Ishikawa (cell line): ENCODE data around the gene ANKRD55.
A peak's percentile ranks its signal among the peaks of the same experiment; 100 is the strongest.

Source experiments
- CEBPB ChIP-seq: IDR thresholded peaks from 2 replicates; pipeline ENCODE4 v1.6.1; 2012
- CREB1 ChIP-seq: IDR thresholded peaks from 2 replicates; pipeline ENCODE4 v1.6.1; 2012; ENCODE audit warnings: low read depth
- EGR1 ChIP-seq: IDR thresholded peaks from 2 replicates; pipeline ENCODE4 v1.6.1; 2012
- EP300 ChIP-seq: IDR thresholded peaks from 2 replicates; pipeline ENCODE4 v1.6.1; 2012; ENCODE audit warnings: borderline replicate concordance
- FOXM1 ChIP-seq: IDR thresholded peaks from 2 replicates; pipeline ENCODE4 v1.6.1; 2012; ENCODE audit warnings: low read depth, borderline replicate concordance
- MAX ChIP-seq: IDR thresholded peaks from 2 replicates; pipeline ENCODE4 v1.6.1; 2012
- NFIC ChIP-seq: IDR thresholded peaks from 2 replicates; pipeline ENCODE4 v1.6.1; 2012
- RAD21 ChIP-seq: IDR thresholded peaks from 2 replicates; pipeline ENCODE4 v1.6.1; 2012; ENCODE audit warnings: low read depth
- REST ChIP-seq: IDR thresholded peaks from 2 replicates; pipeline ENCODE4 v1.6.1; 2012; ENCODE audit warnings: low read depth, mild to moderate bottlenecking
- TAF1 ChIP-seq: IDR thresholded peaks from 2 replicates; pipeline ENCODE4 v1.6.1; 2012; ENCODE audit warnings: low read depth, mild to moderate bottlenecking
- TCF12 ChIP-seq: IDR thresholded peaks from 2 replicates; pipeline ENCODE4 v1.6.1; 2012; ENCODE audit warnings: low read depth
- TEAD4 ChIP-seq: IDR thresholded peaks from 2 replicates; pipeline ENCODE4 v1.6.1; 2012
- USF1 ChIP-seq: IDR thresholded peaks from 2 replicates; pipeline ENCODE4 v1.6.1; 2012
- YY1 ChIP-seq: IDR thresholded peaks from 2 replicates; pipeline ENCODE4 v1.6.1; 2012; ENCODE audit warnings: low read depth
- ZBTB7A ChIP-seq: IDR thresholded peaks from 2 replicates; pipeline ENCODE4 v1.6.1; 2012; ENCODE audit warnings: low read depth

The ANKRD55 gene

DNA sequence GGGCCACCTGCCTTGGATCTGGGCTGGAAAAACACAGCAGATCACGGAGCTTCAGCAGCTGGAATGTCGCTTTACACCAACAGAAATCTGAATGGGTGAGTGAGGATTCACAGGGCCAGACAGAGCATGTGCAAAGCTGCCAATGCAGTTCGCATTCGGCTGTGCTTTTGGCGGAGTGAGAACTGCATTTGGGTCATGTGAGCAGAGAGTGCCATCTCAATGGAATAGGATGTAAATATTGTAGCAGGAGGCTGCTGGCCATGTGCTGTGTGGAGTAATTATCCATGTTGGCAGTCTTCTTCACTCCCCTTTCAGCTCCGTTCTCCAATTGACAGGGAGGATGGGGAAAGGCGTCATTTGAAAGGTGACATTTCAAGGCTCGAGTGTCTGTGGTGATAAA is at the start of gene ANKRD55:
ANKRD55 (minus strand) TSS at position 101 of the 400 bp plus-strand sequence. CDS start 417 bp downstream, outside the sequence.
- TF ChIP-seq NFIC, result no peak
- TF ChIP-seq FOXM1, result no peak
- no peak for TF ChIP-seq EGR1
- TF ChIP-seq YY1, result no peak
- no peak for TF ChIP-seq TAF1
- no peak for TF ChIP-seq EP300
- TF ChIP-seq TCF12, result no peak
- no peak for TF ChIP-seq TEAD4
- TF ChIP-seq CEBPB, result no peak
- no peak for TF ChIP-seq MAX
- no peak for TF ChIP-seq CREB1
- no peak for TF ChIP-seq ZBTB7A
- TF ChIP-seq REST, result no peak
- TF ChIP-seq RAD21, result no peak

- no peak for TF ChIP-seq FOXM1
- TF ChIP-seq REST, result no peak
- TF ChIP-seq CREB1, result no peak
- no peak for TF ChIP-seq MAX
- TF ChIP-seq EP300, result no peak
- TF ChIP-seq YY1, result no peak
- no peak for TF ChIP-seq ZBTB7A
- TF ChIP-seq USF1, result no peak
Measured at GRCh38 chr5:56282216-56282615, 49.1 kb upstream of the ANKRD55 start.

DNA sequence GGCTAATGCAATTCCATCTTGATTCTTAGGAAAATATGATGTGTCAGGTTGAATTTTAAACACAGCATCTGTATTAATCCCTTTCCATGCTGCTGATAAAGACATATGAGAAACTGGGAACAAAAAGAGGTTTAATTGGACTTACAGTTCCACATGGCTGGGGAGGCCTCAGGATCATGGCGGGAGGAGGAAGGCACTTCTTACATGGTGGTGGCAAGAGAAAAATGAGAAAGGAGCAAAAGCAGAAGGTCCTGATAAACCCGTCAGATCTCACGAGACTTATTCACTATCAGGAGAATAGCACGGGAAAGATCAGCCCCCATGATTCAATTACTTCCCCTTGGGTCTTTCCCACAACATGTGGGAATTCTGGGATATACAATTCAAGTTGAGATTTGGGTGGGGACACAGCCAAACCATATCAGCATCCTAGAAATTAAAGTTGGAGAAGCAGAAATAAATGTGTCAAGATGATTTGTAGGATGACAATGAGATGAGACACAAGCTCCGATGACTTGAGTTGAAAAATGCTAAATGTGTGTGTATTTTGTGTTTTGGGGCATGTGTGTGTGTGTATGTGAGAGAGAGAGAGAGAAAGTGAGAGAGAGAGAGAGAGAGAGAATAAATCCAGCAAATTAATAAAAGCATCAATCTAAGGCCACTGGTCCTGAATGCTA is 48.5 kb upstream of the ANKRD55 start:
- no peak for TF ChIP-seq TEAD4
- no peak for TF ChIP-seq YY1
- TF ChIP-seq USF1, result no peak
- no peak for TF ChIP-seq MAX
- no peak for TF ChIP-seq TCF12
- TF ChIP-seq TAF1, result no peak
- TF ChIP-seq FOXM1, result no peak
- TF ChIP-seq RAD21, result no peak
- no peak for TF ChIP-seq EGR1
- TF ChIP-seq CEBPB, result no peak
- no peak for TF ChIP-seq CREB1
- TF ChIP-seq EP300, result no peak
- no peak for TF ChIP-seq REST
- no peak for TF ChIP-seq ZBTB7A

GRCh38 chr5:56279979-56280378 is 46.8 kb upstream of the ANKRD55 start:
- TF ChIP-seq RAD21 (no peak), NFIC (peak; percentile 89), EP300 (peak; percentile 56; the same call in 1 of the 2 replicates), TEAD4 (peak; percentile 91), USF1 (no peak), CEBPB (no peak)
